OCI-LY1 (cell line): ENCODE data around the gene CPEB1.

ENCODE experiments used
- H2AFZ ChIP-seq: fragments of 200-600 bp; sonication (generic), shearing (Covaris generic); 2 replicates; pipeline ENCODE4 v1.6.0; 2014; ENCODE audit warnings: antibody characterized with exemption, mild to moderate bottlenecking, low read length
- H3F3A ChIP-seq: fragments of 200-600 bp; sonication (generic), shearing (Covaris generic); 2 replicates; pipeline ENCODE4 v1.6.0; 2014; ENCODE audit warnings: mild to moderate bottlenecking, antibody characterized with exemption, low read length, moderate library complexity; ENCODE audit not compliant: insufficient read depth
- H3K27ac ChIP-seq: fragments of 200-600 bp; sonication (generic); 2 replicates; pipeline ENCODE4 v1.5.1; 2014; ENCODE audit warnings: low read length, mixed run types, mild to moderate bottlenecking, low read depth; ENCODE audit not compliant: poor library complexity, severe bottlenecking
- H3K27me3 ChIP-seq: fragments of 200-600 bp; sonication (generic); 2 replicates; pipeline ENCODE4 v1.6.0; 2014; ENCODE audit warnings: antibody characterized with exemption, mild to moderate bottlenecking, low read length, moderate library complexity; ENCODE audit not compliant: insufficient read depth
- H3K36me3 ChIP-seq: fragments of 200-600 bp; sonication (generic); 2 replicates; pipeline ENCODE4 v1.6.1; 2014; ENCODE audit warnings: mild to moderate bottlenecking, antibody characterized with exemption, low read length, moderate library complexity, mixed read lengths; ENCODE audit not compliant: insufficient read depth
- H3K4me1 ChIP-seq: fragments of 200-600 bp; sonication (generic); 2 replicates; pipeline ENCODE4 v1.5.1; 2014; ENCODE audit warnings: mild to moderate bottlenecking, low read length, moderate library complexity; ENCODE audit not compliant: insufficient read depth, severe bottlenecking
- H3K4me2 ChIP-seq: fragments of 200-600 bp; sonication (generic), shearing (Covaris generic); 2 replicates; pipeline ENCODE4 v1.6.1; 2014; ENCODE audit warnings: low read length
- H3K4me3 ChIP-seq: fragments of 200-600 bp; sonication (generic); 2 replicates; pipeline ENCODE4 v1.5.1; 2014; ENCODE audit warnings: low read length, low read depth, mild to moderate bottlenecking, mixed read lengths; ENCODE audit not compliant: poor library complexity, severe bottlenecking
- H3K79me2 ChIP-seq: fragments of 200-600 bp; shearing (Covaris generic); 2 replicates; pipeline ENCODE4 v1.6.1; 2016; ENCODE audit warnings: mixed run types, low read length, mixed read lengths; ENCODE audit not compliant: insufficient read depth
- H3K9ac ChIP-seq: fragments of 200-600 bp; sonication (generic), shearing (Covaris generic); 2 replicates; pipeline ENCODE4 v1.6.1; 2014; ENCODE audit warnings: mild to moderate bottlenecking, low read length, mixed read lengths
- H3K9me2 ChIP-seq: fragments of 200-600 bp; sonication (generic), shearing (Covaris generic); 2 replicates; pipeline ENCODE4 v1.6.1; 2014; ENCODE audit warnings: low read depth, mild to moderate bottlenecking, low read length, mixed read lengths
- H3K9me3 ChIP-seq: fragments of 200-600 bp; shearing (Covaris generic); 2 replicates; pipeline ENCODE4 v1.6.1; 2014; ENCODE audit warnings: low read length, mixed read lengths
- H4K20me1 ChIP-seq: fragments of 200-600 bp; sonication (generic), shearing (Covaris generic); 2 replicates; pipeline ENCODE4 v1.6.0; 2016; ENCODE audit warnings: mild to moderate bottlenecking, low read length; ENCODE audit not compliant: insufficient read depth
- EZH2 ChIP-seq: fragments of 200-600 bp; sonication (generic), shearing (Covaris generic); IDR thresholded peaks from 2 replicates; pipeline ENCODE4 v1.8.0; 2017; ENCODE audit warnings: borderline replicate concordance, mixed run types, mild to moderate bottlenecking, antibody characterized with exemption, low read length, moderate library complexity, mixed read lengths
- TF ChIP-seq, protein P1 (sequence below): fragments of 200-600 bp; sonication (generic), shearing (Covaris generic); IDR thresholded peaks from 2 replicates; pipeline ENCODE4 v1.5.1; 2017; ENCODE audit warnings: mild to moderate bottlenecking, antibody characterized with exemption, low read length, moderate library complexity, mixed read lengths

Gene CPEB1

DNA sequence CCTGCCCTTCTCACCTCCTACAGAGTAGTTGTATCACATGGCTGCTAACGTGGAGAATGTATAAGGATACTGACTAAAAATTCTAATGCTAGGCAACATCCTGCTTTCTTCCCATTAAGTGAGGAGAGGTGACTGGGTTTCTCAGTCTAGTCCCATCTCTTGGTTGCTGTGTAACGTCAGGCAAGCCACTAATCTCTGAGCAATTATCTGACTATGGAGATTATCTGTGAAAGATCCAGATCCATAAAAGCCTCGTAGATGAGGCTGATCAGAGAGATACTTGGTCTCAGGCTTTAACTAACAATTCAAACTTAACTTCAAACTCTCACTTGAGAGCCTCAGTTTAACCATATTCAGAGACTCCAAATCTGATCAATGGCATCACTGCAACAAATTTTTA lies 102.2 kb downstream of the CPEB1 start:
- no peaks in the 10 kb centered on the region for H3K9me2 ChIP-seq
- no peak overlapping the region for H3K4me2 ChIP-seq
- H3K79me2 ChIP-seq, result peaks cover under 1% of the 10 kb centered on the region; the same call in 1 of the 2 replicates
- peaks cover under 1% of the 10 kb centered on the region; the same call in 1 of the 2 replicates for H3K36me3 ChIP-seq
- no peaks in the 10 kb centered on the region for H4K20me1 ChIP-seq
- TF ChIP-seq, protein P1, sequence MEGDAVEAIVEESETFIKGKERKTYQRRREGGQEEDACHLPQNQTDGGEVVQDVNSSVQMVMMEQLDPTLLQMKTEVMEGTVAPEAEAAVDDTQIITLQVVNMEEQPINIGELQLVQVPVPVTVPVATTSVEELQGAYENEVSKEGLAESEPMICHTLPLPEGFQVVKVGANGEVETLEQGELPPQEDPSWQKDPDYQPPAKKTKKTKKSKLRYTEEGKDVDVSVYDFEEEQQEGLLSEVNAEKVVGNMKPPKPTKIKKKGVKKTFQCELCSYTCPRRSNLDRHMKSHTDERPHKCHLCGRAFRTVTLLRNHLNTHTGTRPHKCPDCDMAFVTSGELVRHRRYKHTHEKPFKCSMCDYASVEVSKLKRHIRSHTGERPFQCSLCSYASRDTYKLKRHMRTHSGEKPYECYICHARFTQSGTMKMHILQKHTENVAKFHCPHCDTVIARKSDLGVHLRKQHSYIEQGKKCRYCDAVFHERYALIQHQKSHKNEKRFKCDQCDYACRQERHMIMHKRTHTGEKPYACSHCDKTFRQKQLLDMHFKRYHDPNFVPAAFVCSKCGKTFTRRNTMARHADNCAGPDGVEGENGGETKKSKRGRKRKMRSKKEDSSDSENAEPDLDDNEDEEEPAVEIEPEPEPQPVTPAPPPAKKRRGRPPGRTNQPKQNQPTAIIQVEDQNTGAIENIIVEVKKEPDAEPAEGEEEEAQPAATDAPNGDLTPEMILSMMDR, result no peak
- TF ChIP-seq EZH2, result no peak
- peaks cover 5% of the 10 kb centered on the region for H3K4me1 ChIP-seq
- no peak overlapping the region for H2AFZ ChIP-seq
- H3K27me3 ChIP-seq, result 0 out of 2 replicates have a peak, but pooled peaks cover 5% of the 10 kb centered on the region
- no peaks in the 10 kb centered on the region for H3F3A ChIP-seq
- H3K4me3 ChIP-seq, result no peak overlapping the region
- H3K27ac ChIP-seq, result no peak overlapping the region
- no peaks in the 10 kb centered on the region for H3K9me3 ChIP-seq
- H3K9ac ChIP-seq, result no peak overlapping the region

- no peak overlapping the region for H3K27ac ChIP-seq
- H2AFZ ChIP-seq, result no peak overlapping the region
- H3K4me2 ChIP-seq, result no peak overlapping the region
- H3K9me2 ChIP-seq, result no peaks in the 10 kb centered on the region
- no peak overlapping the region for H3K4me3 ChIP-seq
- H3K27me3 ChIP-seq, result 0 out of 2 replicates have a peak, but pooled peaks cover 5% of the 10 kb centered on the region
- H3K79me2 ChIP-seq, result peaks cover 6% of the 10 kb centered on the region
- no peak for TF ChIP-seq EZH2
- TF ChIP-seq, protein P1, result no peak
- no peaks in the 10 kb centered on the region for H3K9me3 ChIP-seq
- no peak overlapping the region for H3K9ac ChIP-seq
- no peaks in the 10 kb centered on the region for H3F3A ChIP-seq
- peaks cover 5% of the 10 kb centered on the region for H3K4me1 ChIP-seq
- H4K20me1 ChIP-seq, result no peaks in the 10 kb centered on the region
- H3K36me3 ChIP-seq, result peaks cover 6% of the 10 kb centered on the region
These were observed 102.7 kb downstream of the CPEB1 start for GRCh38 chr15:82544431-82544830.

GRCh38 chr15:82543160-82543559 lies 104.0 kb downstream of the CPEB1 start:
- Histone ChIP-seq H3K4me1 (peaks cover 14% of the 10 kb centered on the region), H3F3A (no peaks in the 10 kb centered on the region), H3K9me3 (no peaks in the 10 kb centered on the region), H3K4me3 (no peak overlapping the region), H4K20me1 (no peaks in the 10 kb centered on the region), H3K79me2 (peaks cover 18% of the 10 kb centered on the region), H3K9ac (no peak overlapping the region), H3K36me3 (peaks cover 19% of the 10 kb centered on the region), H3K27me3 (0 out of 2 replicates have a peak, but pooled peaks cover 5% of the 10 kb centered on the region), H3K27ac (no peak overlapping the region), H3K4me2 (no peak overlapping the region), H3K9me2 (no peaks in the 10 kb centered on the region), H2AFZ (no peak overlapping the region)
- TF ChIP-seq EZH2, result no peak
- TF ChIP-seq, protein P1, result no peak
